HepG2 (cell line): ENCODE data around the gene CD19. TPM values are rescaled to one million over a fixed set of nuclear protein-coding genes. Genes with fewer than 3 reads are reported as not detected.

ENCODE experiments used
- CEBPG ChIP-seq: IDR thresholded peaks from 2 replicates; pipeline ENCODE4 v1.6.1; 2016
- DDIT3 ChIP-seq: sonication (generic); formaldehyde crosslinking; IDR thresholded peaks from 2 replicates; pipeline ENCODE4 v1.4.0; 2020; ENCODE audit warnings: mild to moderate bottlenecking, missing genetic modification reagents
- HNRNPUL1 ChIP-seq: fragments of 200-400 bp; formaldehyde crosslinking; IDR thresholded peaks from 2 replicates; pipeline ENCODE4 v1.6.1; 2017; ENCODE audit warnings: low read depth, mild to moderate bottlenecking, low read length, moderate library complexity
- IRF2 ChIP-seq: IDR thresholded peaks from 2 replicates; pipeline ENCODE4 v1.6.1; 2018; ENCODE audit warnings: missing genetic modification reagents, missing compliant biosample characterization
- MAZ ChIP-seq, 2 experiments: sonication (generic) in 1 of 2; formaldehyde crosslinking in 1 of 2; IDR thresholded peaks; 2 replicates each; pipeline versions ENCODE4 v1.5.0 to v1.6.1; 2012 to 2020; ENCODE audit warnings: low read depth in 2 of 2, mild to moderate bottlenecking in 2 of 2, borderline replicate concordance in 1 of 2, improper control_type of control experiment in 1 of 2, low read length in 1 of 2, missing genetic modification reagents in 1 of 2, moderate library complexity in 1 of 2
- NFE2 ChIP-seq: sonication (generic); formaldehyde crosslinking; IDR thresholded peaks from 2 replicates; pipeline ENCODE4 v1.4.0; 2020; ENCODE audit warnings: missing genetic modification reagents
- SALL1 ChIP-seq: sonication (generic); formaldehyde crosslinking; IDR thresholded peaks from 2 replicates; pipeline ENCODE4 v1.8.0; 2022; ENCODE audit warnings: mild to moderate bottlenecking, missing genetic modification reagents
- SOX13 ChIP-seq, 3 experiments: fragments of 450-650 bp in 1 of 3; sonication (generic) in 1 of 3; formaldehyde crosslinking in 1 of 3; IDR thresholded peaks in 2 of 3; conservative IDR thresholded peaks in 1 of 3; 2 replicates each; pipeline versions ENCODE4 v1.5.0 to v1.6.1; 2016 to 2020; ENCODE audit warnings: antibody characterized with exemption in 1 of 3, mild to moderate bottlenecking in 1 of 3, missing compliant biosample characterization in 1 of 3, missing genetic modification reagents in 1 of 3, moderate library complexity in 1 of 3
- ZBTB14 ChIP-seq: sonication (generic); formaldehyde crosslinking; IDR thresholded peaks from 2 replicates; pipeline ENCODE4 v1.4.0; 2020; ENCODE audit warnings: missing genetic modification reagents
- ZBTB46 ChIP-seq: sonication (generic); formaldehyde crosslinking; IDR thresholded peaks from 2 replicates; pipeline ENCODE4 v1.4.0; 2020; ENCODE audit warnings: mild to moderate bottlenecking, missing genetic modification reagents, borderline replicate concordance
- ZNF121 ChIP-seq: sonication (generic); formaldehyde crosslinking; IDR thresholded peaks from 2 replicates; pipeline ENCODE4 v1.5.0; 2020; ENCODE audit warnings: mild to moderate bottlenecking, missing genetic modification reagents
- polyA plus RNA-seq, 8 experiments: library from polyadenylated mRNA; depleted of rRNA in 3 of 8; stranded (reverse) in 7 of 8; unstranded in 1 of 8; fragments of >200 nt; fragmentation: Illumina TruSeq in 4 of 8; extraction: Trizol in 4 of 8; gene quantifications; 2 replicates each; pipeline versions ENCODE4 v1.2.1 to v1.2.3, GENCODE V29; 2011 to 2016; ENCODE audit warnings: low read depth in 4 of 8, missing spikeins in 1 of 8, mixed read lengths in 1 of 8; ENCODE audit not compliant: insufficient read depth in 1 of 8
- total RNA-seq, 5 experiments: library from RNA; depleted of rRNA; stranded (reverse); fragments of >200 nt; fragmentation: Illumina TruSeq; extraction: Trizol; gene quantifications; 2 replicates each; pipeline ENCODE4 v1.2.3, GENCODE V29; 2016; ENCODE audit warnings: low read depth in 1 of 5
- TF ChIP-seq, protein P1 (sequence below): sonication (generic); formaldehyde crosslinking; conservative IDR thresholded peaks from 2 replicates; pipeline ENCODE4 v1.5.0; 2020; ENCODE audit warnings: missing genetic modification reagents
- TF ChIP-seq, protein P2 (sequence below): sonication (generic); formaldehyde crosslinking; IDR thresholded peaks from 2 replicates; pipeline ENCODE4 v1.4.0; 2020; ENCODE audit warnings: mild to moderate bottlenecking, missing genetic modification reagents
- TF ChIP-seq, protein P3 (sequence below): sonication (generic); formaldehyde crosslinking; IDR thresholded peaks from 2 replicates; pipeline ENCODE4 v1.8.1; 2023; ENCODE audit warnings: mild to moderate bottlenecking, missing genetic modification reagents, borderline replicate concordance
- TF ChIP-seq, protein P4 (sequence below): sonication (generic); formaldehyde crosslinking; IDR thresholded peaks from 2 replicates; pipeline ENCODE4 v1.4.0; 2020; ENCODE audit warnings: missing genetic modification reagents, borderline replicate concordance
- TF ChIP-seq, protein P5 (sequence below): IDR thresholded peaks from 2 replicates; pipeline ENCODE4 v1.6.1; 2016; ENCODE audit warnings: low read depth
- TF ChIP-seq, protein P6 (sequence below): sonication (generic); formaldehyde crosslinking; IDR thresholded peaks from 2 replicates; pipeline ENCODE4 v1.8.1; 2023; ENCODE audit warnings: mild to moderate bottlenecking, missing genetic modification reagents

CD19 gene
- total and polyA plus RNA-seq, 2 of the 13 experiments (the other 11 are each of a cell fraction or from before 2014, with no cell fraction given) = 0.55 to 1.1 TPM

DNA sequence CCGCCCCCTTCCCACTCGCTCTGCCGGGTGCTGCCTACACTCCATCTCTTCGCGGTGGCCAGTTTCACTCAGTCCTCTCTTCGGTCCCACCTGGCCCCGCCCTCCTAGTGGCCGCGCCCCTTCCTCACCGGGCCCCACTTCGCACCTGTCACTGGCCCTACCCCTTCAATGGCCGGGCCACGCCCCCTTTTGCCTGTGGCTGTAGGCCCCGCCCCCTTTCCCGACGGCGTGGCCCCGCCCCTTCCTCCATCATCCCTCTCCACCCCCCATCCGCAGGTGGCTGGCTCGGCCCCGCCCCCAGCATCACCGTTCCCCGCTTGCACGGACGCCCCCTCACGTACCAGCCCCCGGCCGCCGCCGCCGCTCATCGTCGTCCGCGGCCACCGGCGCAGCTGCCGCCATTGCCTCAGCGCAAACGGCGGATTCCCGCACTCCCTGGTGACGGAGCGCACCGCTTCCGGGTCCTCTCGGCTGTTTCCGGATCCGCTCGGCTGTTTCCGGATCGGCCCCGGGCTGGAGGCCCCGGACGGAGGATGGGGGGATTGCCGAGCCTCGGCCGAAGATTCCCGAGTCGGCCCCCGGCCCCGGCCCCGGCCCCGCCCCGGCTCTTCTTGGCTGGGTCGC lies 6.9 kb upstream of the CD19 start, which contains the start of gene RABEP2 (continued):
- TF ChIP-seq ZBTB46 (CRISPR knock-in tag) (no peak), ZBTB14 (CRISPR knock-in tag) (no peak), MAZ (IDR thresholded peaks at IDR 0.05; ENCODE audit: borderline replicate concordance, low read depth, low read length) (no peak; the same call in 1 of the 2 replicates), MAZ (CRISPR knock-in tag; IDR thresholded peaks at IDR 0.05; ENCODE audit: low read depth) (no peak; the same call in 1 of the 2 replicates), SOX13 (IDR thresholded peaks at IDR 0.05) (no peak), SOX13 (CRISPR knock-in tag; conservative IDR thresholded peaks at IDR 0.05 in 1 of 2, IDR thresholded peaks at IDR 0.05 in 1 of 2) (0 out of 4 replicates have a peak, but pooled peaks of 1 of the 2 experiments have one; percentile 10), SALL1 (CRISPR knock-in tag) (peak; percentile 66), IRF2 (no peak), NFE2 (CRISPR knock-in tag) (no peak), DDIT3 (no peak), CEBPG (no peak), ZNF121 (CRISPR knock-in tag) (no peak), HNRNPUL1 (no peak)
- TF ChIP-seq, protein P1, sequence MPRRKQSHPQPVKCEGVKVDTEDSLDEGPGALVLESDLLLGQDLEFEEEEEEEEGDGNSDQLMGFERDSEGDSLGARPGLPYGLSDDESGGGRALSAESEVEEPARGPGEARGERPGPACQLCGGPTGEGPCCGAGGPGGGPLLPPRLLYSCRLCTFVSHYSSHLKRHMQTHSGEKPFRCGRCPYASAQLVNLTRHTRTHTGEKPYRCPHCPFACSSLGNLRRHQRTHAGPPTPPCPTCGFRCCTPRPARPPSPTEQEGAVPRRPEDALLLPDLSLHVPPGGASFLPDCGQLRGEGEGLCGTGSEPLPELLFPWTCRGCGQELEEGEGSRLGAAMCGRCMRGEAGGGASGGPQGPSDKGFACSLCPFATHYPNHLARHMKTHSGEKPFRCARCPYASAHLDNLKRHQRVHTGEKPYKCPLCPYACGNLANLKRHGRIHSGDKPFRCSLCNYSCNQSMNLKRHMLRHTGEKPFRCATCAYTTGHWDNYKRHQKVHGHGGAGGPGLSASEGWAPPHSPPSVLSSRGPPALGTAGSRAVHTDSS (CRISPR knock-in tag) = 0 out of 2 replicates have a peak, but pooled peaks have one; percentile 54
- TF ChIP-seq, protein P2, sequence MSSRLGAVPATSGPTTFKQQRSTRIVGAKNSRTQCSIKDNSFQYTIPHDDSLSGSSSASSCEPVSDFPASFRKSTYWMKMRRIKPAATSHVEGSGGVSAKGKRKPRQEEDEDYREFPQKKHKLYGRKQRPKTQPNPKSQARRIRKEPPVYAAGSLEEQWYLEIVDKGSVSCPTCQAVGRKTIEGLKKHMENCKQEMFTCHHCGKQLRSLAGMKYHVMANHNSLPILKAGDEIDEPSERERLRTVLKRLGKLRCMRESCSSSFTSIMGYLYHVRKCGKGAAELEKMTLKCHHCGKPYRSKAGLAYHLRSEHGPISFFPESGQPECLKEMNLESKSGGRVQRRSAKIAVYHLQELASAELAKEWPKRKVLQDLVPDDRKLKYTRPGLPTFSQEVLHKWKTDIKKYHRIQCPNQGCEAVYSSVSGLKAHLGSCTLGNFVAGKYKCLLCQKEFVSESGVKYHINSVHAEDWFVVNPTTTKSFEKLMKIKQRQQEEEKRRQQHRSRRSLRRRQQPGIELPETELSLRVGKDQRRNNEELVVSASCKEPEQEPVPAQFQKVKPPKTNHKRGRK (CRISPR knock-in tag) = no peak
- TF ChIP-seq, protein P3, sequence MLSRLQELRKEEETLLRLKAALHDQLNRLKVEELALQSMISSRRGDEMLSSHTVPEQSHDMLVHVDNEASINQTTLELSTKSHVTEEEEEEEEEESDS (CRISPR knock-in tag) = no peak
- TF ChIP-seq, protein P4, sequence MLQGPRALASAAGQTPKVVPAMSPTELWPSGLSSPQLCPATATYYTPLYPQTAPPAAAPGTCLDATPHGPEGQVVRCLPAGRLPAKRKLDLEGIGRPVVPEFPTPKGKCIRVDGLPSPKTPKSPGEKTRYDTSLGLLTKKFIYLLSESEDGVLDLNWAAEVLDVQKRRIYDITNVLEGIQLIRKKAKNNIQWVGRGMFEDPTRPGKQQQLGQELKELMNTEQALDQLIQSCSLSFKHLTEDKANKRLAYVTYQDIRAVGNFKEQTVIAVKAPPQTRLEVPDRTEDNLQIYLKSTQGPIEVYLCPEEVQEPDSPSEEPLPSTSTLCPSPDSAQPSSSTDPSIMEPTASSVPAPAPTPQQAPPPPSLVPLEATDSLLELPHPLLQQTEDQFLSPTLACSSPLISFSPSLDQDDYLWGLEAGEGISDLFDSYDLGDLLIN (CRISPR knock-in tag) = no peak
- TF ChIP-seq, protein P5, sequence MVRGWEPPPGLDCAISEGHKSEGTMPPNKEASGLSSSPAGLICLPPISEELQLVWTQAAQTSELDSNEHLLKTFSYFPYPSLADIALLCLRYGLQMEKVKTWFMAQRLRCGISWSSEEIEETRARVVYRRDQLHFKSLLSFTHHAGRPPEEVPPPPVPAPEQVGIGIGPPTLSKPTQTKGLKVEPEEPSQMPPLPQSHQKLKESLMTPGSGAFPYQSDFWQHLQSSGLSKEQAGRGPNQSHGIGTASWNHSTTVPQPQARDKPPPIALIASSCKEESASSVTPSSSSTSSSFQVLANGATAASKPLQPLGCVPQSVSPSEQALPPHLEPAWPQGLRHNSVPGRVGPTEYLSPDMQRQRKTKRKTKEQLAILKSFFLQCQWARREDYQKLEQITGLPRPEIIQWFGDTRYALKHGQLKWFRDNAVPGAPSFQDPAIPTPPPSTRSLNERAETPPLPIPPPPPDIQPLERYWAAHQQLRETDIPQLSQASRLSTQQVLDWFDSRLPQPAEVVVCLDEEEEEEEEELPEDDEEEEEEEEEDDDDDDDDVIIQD (CRISPR knock-in tag) = no peak
- TF ChIP-seq, protein P6, sequence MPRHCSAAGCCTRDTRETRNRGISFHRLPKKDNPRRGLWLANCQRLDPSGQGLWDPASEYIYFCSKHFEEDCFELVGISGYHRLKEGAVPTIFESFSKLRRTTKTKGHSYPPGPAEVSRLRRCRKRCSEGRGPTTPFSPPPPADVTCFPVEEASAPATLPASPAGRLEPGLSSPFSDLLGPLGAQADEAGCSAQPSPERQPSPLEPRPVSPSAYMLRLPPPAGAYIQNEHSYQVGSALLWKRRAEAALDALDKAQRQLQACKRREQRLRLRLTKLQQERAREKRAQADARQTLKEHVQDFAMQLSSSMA = no peak
